SK-N-SH (cell line): ENCODE measurements around the gene UCK2.

Source experiments
- CTCF ChIP-seq: fragments of 200-600 bp; sonication (generic); IDR thresholded peaks from 2 replicates; pipeline ENCODE4 v1.6.1; 2017; ENCODE audit warnings: antibody characterized with exemption, mild to moderate bottlenecking, moderate library complexity
- GABPA ChIP-seq: IDR thresholded peaks from 2 replicates; pipeline ENCODE4 v1.4.0; 2012; ENCODE audit warnings: low read depth, mild to moderate bottlenecking
- TF ChIP-seq, protein P1 (sequence below): fragments of 150-350 bp; IDR thresholded peaks from 2 replicates; pipeline ENCODE4 v1.6.1; 2017; ENCODE audit warnings: antibody characterized with exemption, low read length, low read depth, borderline replicate concordance

DNA sequence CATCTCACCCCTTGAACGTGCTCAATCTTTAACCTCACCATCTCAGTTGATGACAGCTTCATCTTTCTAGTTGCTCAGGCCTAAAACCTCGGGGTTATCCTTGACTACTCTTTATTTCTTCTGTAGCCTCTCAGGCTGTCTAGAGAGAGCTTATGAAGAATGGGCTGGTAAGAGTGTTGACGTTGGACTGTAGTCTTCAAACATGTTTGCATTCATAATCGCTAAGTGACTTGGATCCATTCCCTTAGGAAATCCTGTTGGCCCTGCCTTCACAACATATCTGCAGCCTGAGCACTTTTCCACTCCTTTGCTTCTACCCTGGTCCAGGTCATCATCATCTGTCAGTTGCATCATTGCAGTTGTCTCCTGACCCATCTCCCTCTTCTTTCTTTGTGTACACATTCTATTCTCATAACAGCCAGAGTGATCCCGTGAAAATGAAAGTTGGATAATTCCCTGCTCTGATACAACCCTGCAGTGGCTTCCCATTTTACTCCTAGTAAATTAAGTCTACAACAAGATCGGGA, 10.5 kb downstream of the UCK2 start:
- no peak for TF ChIP-seq CTCF
- TF ChIP-seq, protein P1, sequence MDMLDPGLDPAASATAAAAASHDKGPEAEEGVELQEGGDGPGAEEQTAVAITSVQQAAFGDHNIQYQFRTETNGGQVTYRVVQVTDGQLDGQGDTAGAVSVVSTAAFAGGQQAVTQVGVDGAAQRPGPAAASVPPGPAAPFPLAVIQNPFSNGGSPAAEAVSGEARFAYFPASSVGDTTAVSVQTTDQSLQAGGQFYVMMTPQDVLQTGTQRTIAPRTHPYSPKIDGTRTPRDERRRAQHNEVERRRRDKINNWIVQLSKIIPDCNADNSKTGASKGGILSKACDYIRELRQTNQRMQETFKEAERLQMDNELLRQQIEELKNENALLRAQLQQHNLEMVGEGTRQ: no peak
- no peak for TF ChIP-seq GABPA
